CD14-positive monocyte (primary cell): Measurements from ENCODE around the gene SPG7. TPM values are rescaled to one million over a fixed set of nuclear protein-coding genes. Genes with fewer than 3 reads are reported as not detected.

ENCODE experiments used
- DNase-seq, 3 donors: peaks; one replicate each; pipeline ENCODE4 v3.0.0-alpha.2; 2011 to 2022
- H2AFZ ChIP-seq: 2 replicates; pipeline ENCODE4 v1.6.0; 2012; ENCODE audit warnings: mild to moderate bottlenecking, low read depth, low read length, inconsistent platforms; ENCODE audit not compliant: insufficient read depth, poor library complexity, severe bottlenecking
- H3K27ac ChIP-seq, 2 donors: 1 replicate in 1 of 2; 2 replicates in 1 of 2; pipeline ENCODE4 v1.5.1; 2012 to 2013; ENCODE audit warnings: low read length in 2 of 2, control low read depth in 1 of 2, inconsistent platforms in 1 of 2, low read depth in 1 of 2, mild to moderate bottlenecking in 1 of 2
- H3K27me3 ChIP-seq, 2 donors: one replicate each; pipeline versions ENCODE4 v1.6.0 to v1.6.1; 2011 to 2013; ENCODE audit warnings: low read length in 2 of 2; ENCODE audit not compliant: control insufficient read depth in 2 of 2, insufficient read depth in 2 of 2
- H3K36me3 ChIP-seq, 2 donors: replicated peaks in 1 of 2; 1 replicate in 1 of 2; 2 replicates in 1 of 2; pipeline versions ENCODE4 v1.5.1 to v1.6.1; 2012 to 2013; ENCODE audit warnings: low read length in 2 of 2, control low read depth in 1 of 2, inconsistent platforms in 1 of 2, mild to moderate bottlenecking in 1 of 2; ENCODE audit not compliant: insufficient read depth in 2 of 2, control insufficient read depth in 1 of 2
- H3K4me1 ChIP-seq, 2 donors: 1 replicate in 1 of 2; 2 replicates in 1 of 2; pipeline versions ENCODE4 v1.5.1 to v1.6.1; 2012 to 2013; ENCODE audit warnings: low read length in 2 of 2, control low read depth in 1 of 2, inconsistent platforms in 1 of 2, mild to moderate bottlenecking in 1 of 2, moderate library complexity in 1 of 2; ENCODE audit not compliant: insufficient read depth in 2 of 2, control insufficient read depth in 1 of 2
- H3K4me2 ChIP-seq: replicated peaks from 2 replicates; pipeline ENCODE3; 2012; ENCODE audit warnings: low read length, moderate library complexity, mild to moderate bottlenecking; ENCODE audit not compliant: poor library complexity, severe bottlenecking; ENCODE audit errors: extremely low read depth
- H3K4me3 ChIP-seq, 3 experiments: fragments of 200-600 bp in 1 of 3; sonication (generic) in 1 of 3; replicated peaks in 1 of 3; 1 replicate in 2 of 3; 2 replicates in 1 of 3; pipeline ENCODE4 v1.5.1; 2011 to 2013; ENCODE audit warnings: low read length in 3 of 3, mild to moderate bottlenecking in 3 of 3, control low read depth in 2 of 3, low read depth in 2 of 3, inconsistent platforms in 1 of 3, moderate library complexity in 1 of 3
- H3K79me2 ChIP-seq: 2 replicates; pipeline ENCODE4 v1.6.0; 2012; ENCODE audit warnings: mild to moderate bottlenecking, control low read depth, inconsistent platforms, low read length, moderate library complexity; ENCODE audit not compliant: insufficient read depth
- H3K9ac ChIP-seq: 2 replicates; pipeline ENCODE4 v1.6.0; 2017; ENCODE audit warnings: low read length, mild to moderate bottlenecking; ENCODE audit not compliant: insufficient read depth, poor library complexity, severe bottlenecking
- H3K9me3 ChIP-seq, 2 donors: replicated peaks in 1 of 2; 1 replicate in 1 of 2; 2 replicates in 1 of 2; pipeline versions ENCODE4 v1.5.1 to v1.6.1; 2012 to 2013; ENCODE audit warnings: low read length in 2 of 2, control low read depth in 1 of 2; ENCODE audit not compliant: control insufficient read depth in 1 of 2, insufficient read depth in 1 of 2
- H4K20me1 ChIP-seq: 2 replicates; pipeline ENCODE4 v1.6.0; 2012; ENCODE audit warnings: mild to moderate bottlenecking, low read length, control low read depth, moderate library complexity; ENCODE audit not compliant: insufficient read depth
- H3K27ac Mint-ChIP-seq, 7 donors: one replicate each; pipeline ENCODE4 v1.8.0; 2020; ENCODE audit warnings: mild to moderate bottlenecking in 7 of 7, mixed read lengths in 7 of 7, moderate library complexity in 6 of 7, inconsistent platforms in 2 of 7
- H3K27me3 Mint-ChIP-seq, 3 donors: one replicate each; pipeline ENCODE4 v1.8.0; 2021 to 2022; ENCODE audit warnings: low read depth in 3 of 3, mild to moderate bottlenecking in 3 of 3, mixed read lengths in 3 of 3, moderate library complexity in 3 of 3, inconsistent platforms in 1 of 3
- H3K36me3 Mint-ChIP-seq, 2 donors: one replicate each; pipeline ENCODE4 v1.8.0; 2020; ENCODE audit warnings: mixed read lengths in 2 of 2, inconsistent platforms in 1 of 2, mild to moderate bottlenecking in 1 of 2
- H3K4me1 Mint-ChIP-seq: one replicate; pipeline ENCODE4 v1.8.0; 2020; ENCODE audit warnings: mild to moderate bottlenecking, mixed read lengths
- H3K4me3 Mint-ChIP-seq, 2 donors: one replicate each; pipeline ENCODE4 v1.8.0; 2020; ENCODE audit warnings: mild to moderate bottlenecking in 2 of 2, mixed read lengths in 2 of 2, moderate library complexity in 1 of 2
- H3K9me3 Mint-ChIP-seq, 7 donors: one replicate each; pipeline ENCODE4 v1.8.0; 2020 to 2022; ENCODE audit warnings: mixed read lengths in 7 of 7, mild to moderate bottlenecking in 6 of 7, moderate library complexity in 6 of 7, inconsistent platforms in 2 of 7
- CTCF ChIP-seq: fragments of 200-600 bp; IDR thresholded peaks from one replicate; pipeline ENCODE4 v1.8.0; 2022; ENCODE audit warnings: antibody characterized with exemption, mild to moderate bottlenecking
- WGBS: methylation state at CpG from one replicate; pipeline ENCODE4 v1.1.5; 2013; ENCODE audit warnings: missing lambda C conversion rate; ENCODE audit not compliant: insufficient coverage; 5-methylcytosine and 5-hydroxymethylcytosine counted together
- intact Hi-C, 2 donors: fragments of 100-400 bp; cut with micrococcal nuclease; formaldehyde crosslinking; loops; one replicate each; pipeline versions ENCODE4 v1.15.0 to v1.15.1; 2023
- polyA plus RNA-seq, 3 donors: library from polyadenylated mRNA; depleted of rRNA in 1 of 3; unstranded in 2 of 3; stranded (reverse) in 1 of 3; fragments of 300-500 nt in 2 of 3; fragments of >200 nt in 1 of 3; fragmentation: Illumina TruSeq in 2 of 3; gene quantifications; 1 replicate in 2 of 3; 2 replicates in 1 of 3; pipeline ENCODE4 v1.2.3, GENCODE V29; 2012 to 2021

Gene SPG7
- polyA plus RNA-seq, 3 donors: 30.3 to 120 (median 34.4) TPM

- Mint-ChIP-seq H3K4me3 (no peak overlapping the region), H3K36me3 (peaks cover 62 to 91% of the 10 kb centered on the region in 2 donors)
- peaks cover 45% of the 10 kb centered on the region for H3K79me2 ChIP-seq
Observed at GRCh38 chr16:89517128-89517527, 8.9 kb downstream of the SPG7 start.

GRCh38 chr16:89519881-89520280 lies 11.7 kb downstream of the SPG7 start:
- Mint-ChIP-seq H3K4me1 (no peaks in the 10 kb centered on the region), H3K27ac (no peak overlapping the region), H3K9me3 (peaks cover 2 to 12% (median 6%) of the 10 kb centered on the region in 7 donors), H3K4me3 (no peak overlapping the region), H3K36me3 (peaks cover 71 to 93% of the 10 kb centered on the region in 2 donors), H3K27me3 (no peaks in the 10 kb centered on the region)
- TF ChIP-seq CTCF: no peak
- Histone ChIP-seq H3K27me3 (no peaks in the 10 kb centered on the region), H2AFZ (no peak overlapping the region), H3K27ac (no peak overlapping the region), H3K4me2 (no peak overlapping the region), H4K20me1 (peaks cover 55% of the 10 kb centered on the region), H3K4me1 (no peaks in the 10 kb centered on the region), H3K79me2 (peaks cover 45% of the 10 kb centered on the region), H3K9ac (no peak overlapping the region), H3K36me3 (peaks cover 79 to 98% of the 10 kb centered on the region in 2 donors), H3K4me3 (no peak overlapping the region), H3K9me3 (peaks cover 0 to 8% of the 10 kb centered on the region in 2 donors)
- no peak for DNase-seq
- 91% methylated on average over 14 of the region's 15 CpGs for WGBS
- intact Hi-C loops: no loop called here

More at GRCh38 chr16:89517128-89517527, 8.9 kb downstream of the SPG7 start:
- no peak for TF ChIP-seq CTCF
- Mint-ChIP-seq H3K27ac (peak overlapping the region in 1 of 7 donors; percentile 64), H3K9me3 (peaks cover 2 to 12% (median 6%) of the 10 kb centered on the region in 7 donors), H3K27me3 (no peaks in the 10 kb centered on the region), H3K4me1 (no peaks in the 10 kb centered on the region)
- no peak overlapping the region for H3K4me2 ChIP-seq
- 87% methylated on average over 9 of the region's 9 CpGs for WGBS
- peaks cover 42% of the 10 kb centered on the region for H4K20me1 ChIP-seq
- intact Hi-C loops: no loop called here
- no peaks in the 10 kb centered on the region for H3K27me3 ChIP-seq
- no peak overlapping the region for H3K4me3 ChIP-seq
- H3K4me1 ChIP-seq: no peaks in the 10 kb centered on the region
- H3K27ac ChIP-seq: no peak overlapping the region
- peaks cover 0 to 8% of the 10 kb centered on the region in 2 donors for H3K9me3 ChIP-seq
- H2AFZ ChIP-seq: no peak overlapping the region
- H3K9ac ChIP-seq: no peak overlapping the region
- peaks cover 71 to 96% of the 10 kb centered on the region in 2 donors for H3K36me3 ChIP-seq
- DNase-seq: no peak
